PC-9 (cell line): ENCODE data around the gene IL36G. TPM values are rescaled to one million over a fixed set of nuclear protein-coding genes. Genes with fewer than 3 reads are reported as not detected.

ENCODE experiments used
- BruUV-seq: library from RNA; stranded (reverse); fragments of 400-500 nt; replicated peaks from 2 replicates; lab custom pipeline; 2021; lab: Mats Ljungman, UMichigan
- CTCF ChIA-PET: fragments of 300-600 bp; sonication (Branson Sonifier 250); formaldehyde crosslinking; loops from one replicate; lab custom pipeline; 2022; ENCODE audit warnings: antibody characterized with exemption; lab: Charles Lee
- POLR2A ChIA-PET: fragments of 300-600 bp; sonication (Branson Sonifier 250); formaldehyde crosslinking; loops from one replicate; lab custom pipeline; 2022; ENCODE audit warnings: antibody characterized with exemption; ENCODE audit not compliant: unreplicated experiment; lab: Charles Lee
- DNase-seq, 2 experiments: peaks; one replicate each; pipeline versions ENCODE4 v3.0.0 to v3.0.0-alpha.2; 2015 to 2022; ENCODE audit warnings: mixed read lengths in 1 of 2
- H2AFZ ChIP-seq: fragments of 200-600 bp; sonication (generic); 2 replicates; pipeline ENCODE4 v1.8.1; 2017; ENCODE audit warnings: antibody characterized with exemption
- H3F3A ChIP-seq: fragments of 200-600 bp; sonication (generic); 2 replicates; pipeline ENCODE4 v1.8.1; 2017; ENCODE audit warnings: antibody characterized with exemption, mild to moderate bottlenecking, low read depth; ENCODE audit not compliant: insufficient read depth
- H3K27ac ChIP-seq: fragments of 200-600 bp; sonication (generic); 2 replicates; pipeline ENCODE4 v1.6.1; 2016; ENCODE audit warnings: mixed run types
- H3K27me3 ChIP-seq: fragments of 200-600 bp; sonication (generic); 2 replicates; pipeline ENCODE4 v1.6.1; 2016; ENCODE audit warnings: low read depth, mixed run types; ENCODE audit not compliant: insufficient read depth
- H3K36me3 ChIP-seq: fragments of 200-600 bp; sonication (generic); 2 replicates; pipeline ENCODE4 v1.6.1; 2016; ENCODE audit warnings: low read depth, mixed run types
- H3K4me1 ChIP-seq: fragments of 200-600 bp; sonication (generic); replicated peaks from 2 replicates; pipeline ENCODE4 v1.6.1; 2016; ENCODE audit warnings: mixed run types; ENCODE audit not compliant: insufficient read depth
- H3K4me2 ChIP-seq: fragments of 200-600 bp; sonication (generic); 2 replicates; pipeline ENCODE4 v1.6.1; 2017; ENCODE audit warnings: mixed run types
- H3K4me3 ChIP-seq: fragments of 200-600 bp; sonication (generic); 2 replicates; pipeline ENCODE4 v1.6.1; 2016; ENCODE audit warnings: mixed run types
- H3K79me2 ChIP-seq: fragments of 200-600 bp; sonication (generic); 2 replicates; pipeline ENCODE4 v1.6.1; 2017; ENCODE audit warnings: low read depth, mixed run types
- H3K9me2 ChIP-seq: fragments of 200-600 bp; sonication (generic); 2 replicates; pipeline ENCODE4 v1.8.1; 2017; ENCODE audit warnings: mild to moderate bottlenecking; ENCODE audit not compliant: insufficient read depth
- H3K9me3 ChIP-seq: fragments of 200-600 bp; sonication (generic); 2 replicates; pipeline ENCODE4 v1.8.1; 2016; ENCODE audit warnings: low read depth; ENCODE audit not compliant: insufficient read depth
- H4K20me1 ChIP-seq: fragments of 200-600 bp; sonication (generic); 2 replicates; pipeline ENCODE4 v1.8.1; 2017; ENCODE audit not compliant: insufficient read depth
- CTCF ChIP-seq: fragments of 200-600 bp; sonication (generic); conservative IDR thresholded peaks from 2 replicates; pipeline ENCODE4 v1.6.1; 2017; ENCODE audit warnings: mixed run types, antibody characterized with exemption, mild to moderate bottlenecking, moderate library complexity
- EZH2 ChIP-seq: fragments of 200-600 bp; sonication (generic); IDR thresholded peaks from 2 replicates; pipeline ENCODE4 v1.8.0; 2017; ENCODE audit warnings: antibody characterized with exemption, low read depth
- intact Hi-C: fragments of 100-400 bp; cut with micrococcal nuclease; formaldehyde crosslinking; loops from one replicate; pipeline ENCODE4 v1.10.0; 2022; ENCODE audit not compliant: unreplicated experiment
- total RNA-seq: library from RNA; stranded (reverse); gene quantifications from 2 replicates; pipeline ENCODE4 v1.2.3, GENCODE V29; 2021

Gene IL36G
- total RNA-seq, 1 experiment from 2014 or later, result not detected

GRCh38 chr2:113024764-113025163 lies 47.0 kb downstream of the IL36G start:
- Histone ChIP-seq H3K4me3 (no peak overlapping the region), H3K4me1 (no peaks in the 10 kb centered on the region), H3K27me3 (no peaks in the 10 kb centered on the region), H3K9me3 (no peaks in the 10 kb centered on the region; the same call in 1 of the 2 replicates), H4K20me1 (no peaks in the 10 kb centered on the region), H3K9me2 (no peaks in the 10 kb centered on the region), H2AFZ (no peak overlapping the region), H3K27ac (no peak overlapping the region), H3F3A (no peaks in the 10 kb centered on the region), H3K4me2 (no peak overlapping the region), H3K36me3 (no peaks in the 10 kb centered on the region), H3K79me2 (no peaks in the 10 kb centered on the region)
- TF ChIP-seq EZH2, result no peak
- TF ChIP-seq CTCF, result no peak
- ChIA-PET POLR2A (no interaction called here), CTCF (no interaction called here)
- BruUV-seq, result no TSS peak
- no peak for DNase-seq
- intact Hi-C loops, result no loop called here

- Histone ChIP-seq H3K4me1 (no peaks in the 10 kb centered on the region), H3K4me3 (no peak overlapping the region), H4K20me1 (no peaks in the 10 kb centered on the region), H3K9me2 (no peaks in the 10 kb centered on the region), H3K79me2 (no peaks in the 10 kb centered on the region), H3K9me3 (no peaks in the 10 kb centered on the region; the same call in 1 of the 2 replicates), H3K36me3 (no peaks in the 10 kb centered on the region), H3K4me2 (no peak overlapping the region), H3K27me3 (no peaks in the 10 kb centered on the region), H3K27ac (no peak overlapping the region), H3F3A (no peaks in the 10 kb centered on the region), H2AFZ (no peak overlapping the region)
- BruUV-seq, result no TSS peak
- DNase-seq, result no peak
- POLR2A ChIA-PET, result no interaction called here
- TF ChIP-seq CTCF, result no peak
- TF ChIP-seq EZH2, result no peak
- CTCF ChIA-PET, result no interaction called here
- intact Hi-C loops, result no loop called here
Measured at GRCh38 chr2:113025737-113026136, 47.9 kb downstream of the IL36G start.

GRCh38 chr2:113027691-113028090 lies 49.9 kb downstream of the IL36G start:
- Histone ChIP-seq H3K4me2 (no peak overlapping the region), H3K9me2 (no peaks in the 10 kb centered on the region), H3K4me1 (0 out of 2 replicates have a peak, but pooled peaks cover 4% of the 10 kb centered on the region), H3K79me2 (no peaks in the 10 kb centered on the region), H3F3A (no peaks in the 10 kb centered on the region), H3K27ac (no peak overlapping the region), H3K4me3 (no peak overlapping the region), H3K36me3 (no peaks in the 10 kb centered on the region), H3K9me3 (no peaks in the 10 kb centered on the region; the same call in 1 of the 2 replicates), H4K20me1 (no peaks in the 10 kb centered on the region), H3K27me3 (no peaks in the 10 kb centered on the region), H2AFZ (no peak overlapping the region)
- no TSS peak for BruUV-seq
- CTCF ChIA-PET, result no interaction called here
- intact Hi-C loops, result no loop called here
- DNase-seq, result no peak
- TF ChIP-seq EZH2 (no peak), CTCF (no peak)
- POLR2A ChIA-PET, result no interaction called here
